GM18499 (cell line): ENCODE data around the gene SV2C.

Source experiments
- ATAC-seq: cut with Tn5 transposase; IDR thresholded peaks from one replicate; pipeline ENCODE4 v1.9.1; 2021; ENCODE audit warnings: moderate number of reproducible peaks; ENCODE audit not compliant: insufficient read depth, unreplicated experiment

Gene SV2C

GRCh38 chr5:76196457-76196856, 113.3 kb downstream of the SV2C start:
- ATAC-seq, result no peak

GRCh38 chr5:76196886-76197489, 113.8 kb downstream of the SV2C start:
- no peak for ATAC-seq

GRCh38 chr5:76197726-76198125, 114.5 kb downstream of the SV2C start:
- no peak for ATAC-seq

- no peak for ATAC-seq
Measured at GRCh38 chr5:76199336-76200318, 116.4 kb downstream of the SV2C start.

- no peak for ATAC-seq
Measured at GRCh38 chr5:76202182-76202581, 119.0 kb downstream of the SV2C start.

GRCh38 chr5:76204191-76204590, 121.0 kb downstream of the SV2C start:
- ATAC-seq, result no peak

- ATAC-seq, result no peak
Measured at GRCh38 chr5:76204713-76205112, 121.5 kb downstream of the SV2C start.

- no peak for ATAC-seq
Measured at GRCh38 chr5:76207120-76207519, 123.9 kb downstream of the SV2C start.

- no peak for ATAC-seq
Measured at GRCh38 chr5:76209297-76209696, 126.1 kb downstream of the SV2C start.

GRCh38 chr5:76210946-76211345, 127.8 kb downstream of the SV2C start:
- ATAC-seq, result no peak

GRCh38 chr5:76213858-76214257, 130.7 kb downstream of the SV2C start:
- ATAC-seq, result no peak

GRCh38 chr5:76216748-76217147, 133.6 kb downstream of the SV2C start:
- ATAC-seq, result no peak

GRCh38 chr5:76219636-76220035, 136.5 kb downstream of the SV2C start:
- no peak for ATAC-seq

- no peak for ATAC-seq
Measured at GRCh38 chr5:76221311-76221710, 138.1 kb downstream of the SV2C start.

- ATAC-seq, result no peak
Measured at GRCh38 chr5:76222318-76222717, 139.1 kb downstream of the SV2C start.

- ATAC-seq, result no peak
Measured at GRCh38 chr5:76223696-76224095, 140.5 kb downstream of the SV2C start.

- ATAC-seq, result no peak
Measured at GRCh38 chr5:76224898-76225297, 141.7 kb downstream of the SV2C start.

GRCh38 chr5:76225336-76225735, 142.2 kb downstream of the SV2C start:
- no peak for ATAC-seq

- ATAC-seq, result no peak
Measured at GRCh38 chr5:76229900-76230299, 146.7 kb downstream of the SV2C start.

GRCh38 chr5:76230711-76231285, 147.6 kb downstream of the SV2C start:
- ATAC-seq, result no peak

- no peak for ATAC-seq
Measured at GRCh38 chr5:76234665-76235064, 151.5 kb downstream of the SV2C start.
